Subcutaneous adipose tissue (tissue), 4 donors: ENCODE measurements around the gene TENT5A. TPM values are rescaled to one million over a fixed set of nuclear protein-coding genes. Genes with fewer than 3 reads are reported as not detected.

Experiments
- small RNA-seq: library from RNA; depleted of rRNA; stranded (forward); fragments of <200 nt; gene quantifications from one replicate; pipeline ENCODE3, GENCODE V24; 2016
- total RNA-seq, 4 donors: library from RNA; depleted of rRNA; stranded (reverse); fragments of >200 nt; gene quantifications; one replicate each; pipeline ENCODE4 v1.1.0, GENCODE V29; 2016
- TF ChIP-seq, protein P1 (sequence below): fragments of 450-650 bp; IDR thresholded peaks from one replicate; pipeline ENCODE4 v1.5.1; 2016; ENCODE audit warnings: low read depth, mild to moderate bottlenecking, control low read depth, antibody characterized with exemption, moderate library complexity

The TENT5A gene
- total RNA-seq, 4 donors from 2014 or later: 11.9 to 32.1 (median 23.2) TPM

DNA sequence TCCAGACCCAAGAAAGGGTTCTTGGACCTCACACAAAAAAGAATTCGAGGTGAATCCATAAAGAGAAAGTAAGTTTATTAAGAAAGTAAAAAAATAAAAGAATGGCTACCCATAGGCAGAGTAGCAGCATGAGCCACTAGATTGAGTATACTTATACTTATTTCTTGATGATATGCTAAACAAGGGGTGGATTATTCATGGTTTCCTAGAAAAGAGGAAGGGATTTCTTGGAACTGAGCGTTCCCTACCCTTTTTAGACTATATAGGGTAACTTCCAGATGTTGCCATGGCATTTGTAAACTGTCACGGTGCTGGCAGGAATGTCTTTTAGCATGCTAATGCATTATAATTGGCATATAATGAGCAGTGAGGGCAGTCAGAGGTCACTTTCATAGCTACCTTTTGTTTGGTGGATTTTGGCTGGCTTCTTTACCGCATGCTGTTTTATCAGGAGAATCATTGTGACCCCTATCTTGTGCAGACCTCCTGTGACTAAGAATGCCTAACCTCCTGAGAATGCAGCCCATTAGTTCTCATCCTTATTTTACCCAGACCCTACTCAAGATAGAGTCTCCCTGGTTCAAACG, 44.3 kb downstream of the TENT5A start:
- TF ChIP-seq, protein P1, sequence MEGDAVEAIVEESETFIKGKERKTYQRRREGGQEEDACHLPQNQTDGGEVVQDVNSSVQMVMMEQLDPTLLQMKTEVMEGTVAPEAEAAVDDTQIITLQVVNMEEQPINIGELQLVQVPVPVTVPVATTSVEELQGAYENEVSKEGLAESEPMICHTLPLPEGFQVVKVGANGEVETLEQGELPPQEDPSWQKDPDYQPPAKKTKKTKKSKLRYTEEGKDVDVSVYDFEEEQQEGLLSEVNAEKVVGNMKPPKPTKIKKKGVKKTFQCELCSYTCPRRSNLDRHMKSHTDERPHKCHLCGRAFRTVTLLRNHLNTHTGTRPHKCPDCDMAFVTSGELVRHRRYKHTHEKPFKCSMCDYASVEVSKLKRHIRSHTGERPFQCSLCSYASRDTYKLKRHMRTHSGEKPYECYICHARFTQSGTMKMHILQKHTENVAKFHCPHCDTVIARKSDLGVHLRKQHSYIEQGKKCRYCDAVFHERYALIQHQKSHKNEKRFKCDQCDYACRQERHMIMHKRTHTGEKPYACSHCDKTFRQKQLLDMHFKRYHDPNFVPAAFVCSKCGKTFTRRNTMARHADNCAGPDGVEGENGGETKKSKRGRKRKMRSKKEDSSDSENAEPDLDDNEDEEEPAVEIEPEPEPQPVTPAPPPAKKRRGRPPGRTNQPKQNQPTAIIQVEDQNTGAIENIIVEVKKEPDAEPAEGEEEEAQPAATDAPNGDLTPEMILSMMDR: no peak

DNA sequence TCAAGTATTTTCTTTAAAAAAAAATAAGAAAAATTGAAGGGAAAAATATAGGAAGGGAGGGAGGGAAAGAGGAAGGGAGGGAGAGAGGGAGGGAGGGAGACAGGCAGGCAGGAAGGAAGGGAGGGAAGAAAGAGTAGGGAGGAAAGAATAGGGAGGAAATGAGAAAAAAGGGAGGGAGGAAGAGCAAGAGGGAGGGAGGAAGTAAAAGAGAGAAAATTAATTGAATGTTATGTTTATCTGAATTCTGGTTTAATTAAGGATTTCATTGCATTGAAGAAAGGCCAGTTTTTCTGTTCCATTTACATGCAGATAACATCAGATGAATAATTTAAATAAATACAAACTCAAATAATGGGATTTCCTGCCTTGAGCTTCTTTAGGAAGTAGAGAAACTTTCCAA, 47.8 kb downstream of the TENT5A start:
- TF ChIP-seq, protein P1: no peak

DNA sequence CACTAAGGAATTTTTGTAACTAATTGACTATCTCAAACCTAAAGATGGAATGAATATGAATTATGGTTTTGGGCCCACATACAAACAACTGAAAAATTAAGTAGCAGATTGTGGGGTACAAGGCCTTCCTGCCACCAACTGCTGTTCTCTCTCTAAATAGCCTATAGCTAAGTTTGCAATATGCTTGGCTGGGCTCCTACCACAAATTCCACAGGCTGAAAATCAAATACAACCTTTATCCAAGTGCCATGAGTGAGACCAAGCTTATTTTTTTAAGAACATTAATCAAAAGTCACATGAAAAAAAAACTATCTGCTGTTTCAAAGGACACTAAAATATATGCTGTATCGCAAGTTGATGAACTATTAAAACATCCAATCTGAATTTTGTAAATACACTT, 52.1 kb downstream of the TENT5A start:
- TF ChIP-seq, protein P1: no peak

DNA sequence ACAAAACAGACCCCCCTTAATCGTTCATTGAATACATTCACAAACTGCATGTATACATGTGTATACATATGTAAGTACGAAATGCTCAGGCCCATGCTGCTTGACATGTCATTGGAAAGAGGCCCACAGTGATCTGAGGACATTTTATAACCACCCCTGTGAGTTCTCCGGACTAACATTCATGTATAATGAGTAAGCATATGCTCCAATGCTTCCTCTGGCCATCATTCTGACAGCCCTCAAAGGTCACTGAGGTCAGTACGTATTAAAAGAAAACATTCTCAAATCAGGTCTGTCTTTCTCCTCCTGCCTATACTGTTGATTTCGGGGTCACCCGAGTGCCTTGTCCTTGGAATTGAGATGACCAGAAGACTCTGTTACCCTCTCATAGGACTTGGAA, 54.9 kb downstream of the TENT5A start:
- TF ChIP-seq, protein P1: no peak

DNA sequence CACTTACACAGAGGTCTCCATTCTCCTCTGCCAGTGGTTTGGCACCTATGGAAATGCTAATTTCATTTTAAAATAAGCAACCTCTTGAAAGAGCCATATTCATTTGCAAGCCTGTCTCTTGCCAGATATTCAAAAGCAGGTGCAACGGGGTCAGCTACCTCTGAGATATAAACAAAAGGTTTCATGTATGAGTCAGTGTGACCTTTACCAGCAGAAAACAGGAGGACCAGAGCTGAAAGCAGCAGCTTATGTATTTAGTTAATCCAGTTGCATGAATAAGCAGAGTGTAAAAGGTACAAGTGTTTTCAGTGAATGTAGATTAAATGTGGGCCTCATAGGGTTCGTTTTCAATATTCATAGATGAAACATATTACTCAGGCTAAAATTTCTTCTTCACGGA, 56.0 kb downstream of the TENT5A start:
- TF ChIP-seq, protein P1: no peak

Small RNA genes within 50 kb of the gene (small RNA-seq; reads per million reads assigned to genes)
- not detected for gene AL078599.1
- gene RF00156: not detected
